Hepatocyte (in vitro differentiated cells): ENCODE measurements around the gene ZIM2. TPM values are rescaled to one million over a fixed set of nuclear protein-coding genes. Genes with fewer than 3 reads are reported as not detected.

Experiments
- DNase-seq: peaks from one replicate; pipeline ENCODE4 v3.0.0-alpha.2; 2016; ENCODE audit warnings: low spot score
- H2AFZ ChIP-seq: fragments of 200-600 bp; sonication (generic); 2 replicates; pipeline ENCODE4 v1.6.0; 2016; ENCODE audit warnings: antibody characterized with exemption, mild to moderate bottlenecking
- H3K27ac ChIP-seq: fragments of 200-600 bp; sonication (generic); 2 replicates; pipeline ENCODE4 v1.5.1; 2016; ENCODE audit warnings: mild to moderate bottlenecking
- H3K27me3 ChIP-seq: fragments of 200-600 bp; sonication (generic); 2 replicates; pipeline ENCODE4 v1.6.1; 2016
- H3K36me3 ChIP-seq: fragments of 200-600 bp; sonication (generic); replicated peaks from 2 replicates; pipeline ENCODE4 v1.5.1; 2016; ENCODE audit warnings: low read depth; ENCODE audit not compliant: insufficient read depth
- H3K4me1 ChIP-seq: fragments of 200-600 bp; sonication (generic); 2 replicates; pipeline ENCODE4 v1.5.1; 2016; ENCODE audit warnings: mild to moderate bottlenecking, moderate library complexity; ENCODE audit not compliant: insufficient read depth
- H3K4me2 ChIP-seq: fragments of 200-600 bp; sonication (generic); 2 replicates; pipeline ENCODE4 v1.6.0; 2016
- H3K4me3 ChIP-seq: fragments of 200-600 bp; sonication (generic); 2 replicates; pipeline ENCODE4 v1.5.1; 2016; ENCODE audit warnings: mild to moderate bottlenecking
- H3K79me2 ChIP-seq: fragments of 200-600 bp; sonication (generic); 2 replicates; pipeline ENCODE4 v1.6.0; 2017; ENCODE audit warnings: mild to moderate bottlenecking
- H3K9me2 ChIP-seq: fragments of 200-600 bp; sonication (generic); replicated peaks from 2 replicates; pipeline ENCODE4 v1.6.0; 2017; ENCODE audit warnings: mild to moderate bottlenecking; ENCODE audit not compliant: insufficient read depth
- H3K9me3 ChIP-seq: fragments of 200-600 bp; sonication (generic); 2 replicates; pipeline ENCODE4 v1.5.1; 2016; ENCODE audit warnings: low read depth, mild to moderate bottlenecking
- H4K20me1 ChIP-seq: fragments of 200-600 bp; sonication (generic); 2 replicates; pipeline ENCODE4 v1.6.0; 2016; ENCODE audit warnings: mild to moderate bottlenecking; ENCODE audit not compliant: insufficient read depth, poor library complexity, severe bottlenecking
- EZH2 ChIP-seq: fragments of 200-600 bp; sonication (generic); IDR thresholded peaks from 2 replicates; pipeline ENCODE4 v1.6.1; 2016; ENCODE audit warnings: antibody characterized with exemption, mild to moderate bottlenecking, borderline replicate concordance
- EZH2phosphoT487 ChIP-seq: fragments of 200-600 bp; sonication (generic); IDR thresholded peaks from one replicate; pipeline ENCODE4 v1.6.1; 2018; ENCODE audit warnings: antibody characterized with exemption, mild to moderate bottlenecking, low read depth, moderate library complexity; ENCODE audit not compliant: unreplicated experiment, severe bottlenecking
- WGBS: methylation state at CpG from one replicate; pipeline ENCODE4 v1.1.6; 2016; ENCODE audit warnings: low lambda C conversion rate; ENCODE audit errors: missing lambda C conversion rate; 5-methylcytosine and 5-hydroxymethylcytosine counted together
- polyA plus RNA-seq: library from polyadenylated mRNA; unstranded; fragments of >200 nt; fragmentation: Nextera tagmentation; extraction: Ambion mirVana; gene quantifications from 2 replicates; pipeline ENCODE4 v1.2.1, GENCODE V29; 2016
- total RNA-seq: library from RNA; depleted of rRNA; stranded (reverse); fragments of >200 nt; gene quantifications from 2 replicates; pipeline ENCODE4 v1.2.3, GENCODE V29; 2014
- TF ChIP-seq, protein P1 (sequence below): fragments of 200-600 bp; sonication (generic); IDR thresholded peaks from 2 replicates; pipeline ENCODE4 v1.5.1; 2016; ENCODE audit warnings: antibody characterized with exemption, mild to moderate bottlenecking; ENCODE audit not compliant: poor library complexity

The ZIM2 gene
- total RNA-seq (not detected in 2 replicates), polyA plus RNA-seq (not detected in 2 replicates)

DNA sequence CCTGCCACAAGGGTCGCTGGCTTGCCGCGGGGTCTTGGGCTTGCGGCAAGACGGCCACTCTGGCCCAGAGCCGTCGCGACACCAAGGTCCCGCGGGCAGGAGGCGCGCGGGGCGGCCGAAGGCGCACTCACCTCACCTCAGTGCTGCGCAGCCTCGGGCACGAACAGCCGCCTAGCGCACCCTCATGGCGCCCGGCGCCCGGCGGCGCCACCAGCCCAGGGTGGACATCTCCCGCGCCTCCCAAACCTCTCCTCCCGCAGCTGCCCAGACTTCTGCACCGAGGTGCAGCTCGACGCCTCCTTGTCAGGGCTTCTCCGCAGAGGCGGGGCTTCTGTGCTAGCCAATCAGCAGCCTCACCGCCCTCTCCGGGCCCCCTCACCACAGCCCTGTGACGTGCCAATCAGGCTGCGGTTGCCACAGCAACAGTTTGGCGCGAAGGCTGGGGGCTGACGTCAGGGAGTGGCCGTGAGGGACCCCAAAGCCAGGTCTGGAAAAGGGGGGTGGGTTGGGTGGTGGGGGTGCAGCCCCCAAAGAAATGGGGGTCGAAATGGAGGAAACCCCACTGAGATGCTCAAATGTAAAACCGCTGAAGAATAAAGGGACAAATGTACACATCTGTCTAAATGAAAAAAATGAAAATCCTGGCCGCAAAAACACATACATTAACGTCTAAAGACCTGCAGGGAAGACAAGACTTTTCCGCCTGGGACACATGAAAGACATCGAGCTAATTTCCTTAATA is at the start of gene ZIM2, which contains the start of gene PEG3:
TSS of gene ZIM2 (minus strand) at position 276 of the 742 bp plus-strand sequence. CDS start 16,449 bp downstream, outside the sequence.
TSS of gene PEG3 (minus strand) at position 276 of the 742 bp plus-strand sequence. CDS start 16,071 bp downstream, outside the sequence.
- Histone ChIP-seq H3K4me3 (no peak within 1 kb of the TSS), H4K20me1 (no peaks in the 10 kb centered on the region), H3K4me1 (no peaks in the 10 kb centered on the region), H3K27me3 (no peaks in the 10 kb centered on the region), H3K36me3 (no peaks in the 10 kb centered on the region), H3K79me2 (no peaks in the 10 kb centered on the region), H3K4me2 (no peak within 1 kb of the TSS), H3K9me2 (no peaks in the 10 kb centered on the region), H3K9me3 (no peaks in the 10 kb centered on the region), H2AFZ (no peak within 1 kb of the TSS), H3K27ac (no peak within 1 kb of the TSS)
- DNase-seq, result no peak
- WGBS, result 94% methylated on average over 40 of the region's 49 CpGs
- TF ChIP-seq EZH2, result no peak
- TF ChIP-seq, protein P1, sequence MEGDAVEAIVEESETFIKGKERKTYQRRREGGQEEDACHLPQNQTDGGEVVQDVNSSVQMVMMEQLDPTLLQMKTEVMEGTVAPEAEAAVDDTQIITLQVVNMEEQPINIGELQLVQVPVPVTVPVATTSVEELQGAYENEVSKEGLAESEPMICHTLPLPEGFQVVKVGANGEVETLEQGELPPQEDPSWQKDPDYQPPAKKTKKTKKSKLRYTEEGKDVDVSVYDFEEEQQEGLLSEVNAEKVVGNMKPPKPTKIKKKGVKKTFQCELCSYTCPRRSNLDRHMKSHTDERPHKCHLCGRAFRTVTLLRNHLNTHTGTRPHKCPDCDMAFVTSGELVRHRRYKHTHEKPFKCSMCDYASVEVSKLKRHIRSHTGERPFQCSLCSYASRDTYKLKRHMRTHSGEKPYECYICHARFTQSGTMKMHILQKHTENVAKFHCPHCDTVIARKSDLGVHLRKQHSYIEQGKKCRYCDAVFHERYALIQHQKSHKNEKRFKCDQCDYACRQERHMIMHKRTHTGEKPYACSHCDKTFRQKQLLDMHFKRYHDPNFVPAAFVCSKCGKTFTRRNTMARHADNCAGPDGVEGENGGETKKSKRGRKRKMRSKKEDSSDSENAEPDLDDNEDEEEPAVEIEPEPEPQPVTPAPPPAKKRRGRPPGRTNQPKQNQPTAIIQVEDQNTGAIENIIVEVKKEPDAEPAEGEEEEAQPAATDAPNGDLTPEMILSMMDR, result no peak
- no peak for TF ChIP-seq EZH2phosphoT487

DNA sequence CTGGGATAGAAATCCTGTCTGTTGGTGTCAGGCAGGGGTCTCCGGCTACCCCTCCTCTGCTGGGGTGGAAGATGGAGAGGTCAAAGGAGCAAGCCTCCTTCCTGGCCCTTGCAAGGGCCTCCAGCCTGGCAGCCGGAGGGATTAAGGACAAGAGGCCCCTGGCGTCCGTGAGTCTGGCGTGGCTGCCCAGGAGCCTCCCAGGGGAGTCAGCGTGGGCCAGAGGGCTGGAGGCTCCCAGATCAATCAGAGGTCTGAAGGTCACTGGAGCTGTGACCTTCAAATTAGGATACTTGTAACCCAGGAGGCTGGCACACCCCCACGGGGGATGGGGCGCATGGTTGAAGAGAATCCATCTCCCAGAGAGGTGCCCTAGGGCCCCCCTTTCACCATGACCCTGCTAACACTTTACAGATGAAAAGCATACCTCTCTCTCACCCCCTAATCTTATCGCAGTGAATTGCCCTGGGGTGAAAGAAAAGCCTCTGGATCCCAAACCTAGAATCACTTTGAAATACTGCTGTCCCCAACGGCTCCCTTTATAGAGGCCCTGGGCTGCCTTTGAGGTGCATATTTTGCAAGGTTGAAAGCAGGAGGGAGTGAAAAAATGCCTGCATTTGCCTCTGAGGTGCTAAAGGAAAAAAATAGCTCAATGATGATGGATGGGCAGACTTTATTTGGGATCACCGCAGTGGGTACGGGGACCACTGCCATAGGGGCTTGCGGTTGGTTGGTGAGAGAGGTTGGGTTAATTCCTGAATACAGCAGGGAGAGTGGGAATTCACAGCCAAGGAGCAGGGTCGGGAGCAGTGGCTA is 44.9 kb upstream of the ZIM2 start:
- Histone ChIP-seq H3K9me3 (no peaks in the 10 kb centered on the region), H3K27ac (no peak overlapping the region), H3K27me3 (no peaks in the 10 kb centered on the region), H3K9me2 (no peaks in the 10 kb centered on the region), H3K4me2 (no peak overlapping the region), H3K79me2 (no peaks in the 10 kb centered on the region), H2AFZ (no peak overlapping the region), H4K20me1 (no peaks in the 10 kb centered on the region), H3K4me3 (no peak overlapping the region), H3K4me1 (no peaks in the 10 kb centered on the region), H3K36me3 (no peaks in the 10 kb centered on the region)
- TF ChIP-seq EZH2 (no peak), EZH2phosphoT487 (no peak)
- TF ChIP-seq, protein P1, result no peak
- 74% methylated on average over 14 of the region's 14 CpGs for WGBS
- DNase-seq, result no peak

DNA sequence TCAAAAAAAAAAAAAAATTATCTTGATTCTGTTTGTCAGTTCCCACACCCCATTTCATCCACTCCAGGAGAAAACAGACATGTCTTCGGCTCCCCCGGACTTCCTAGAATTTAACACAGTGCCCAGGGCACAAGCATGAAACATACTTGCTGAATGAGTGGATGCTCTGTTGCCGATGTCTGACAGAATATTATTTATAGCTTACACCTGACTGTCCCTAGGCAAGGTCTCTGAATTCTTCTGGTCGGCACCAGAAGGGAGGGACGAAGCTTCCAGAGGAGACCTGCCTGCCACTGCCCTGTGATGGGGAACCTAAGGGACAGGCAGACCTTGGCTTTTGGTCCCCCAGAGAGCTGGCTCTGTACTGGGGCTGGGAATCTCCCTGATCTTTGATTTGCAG is 43.9 kb upstream of the ZIM2 start:
- Histone ChIP-seq H4K20me1 (no peaks in the 10 kb centered on the region), H3K9me3 (no peaks in the 10 kb centered on the region), H2AFZ (no peak overlapping the region), H3K27me3 (no peaks in the 10 kb centered on the region), H3K4me3 (no peak overlapping the region), H3K27ac (no peak overlapping the region), H3K4me2 (no peak overlapping the region), H3K4me1 (no peaks in the 10 kb centered on the region), H3K9me2 (no peaks in the 10 kb centered on the region), H3K79me2 (no peaks in the 10 kb centered on the region), H3K36me3 (no peaks in the 10 kb centered on the region)
- no peak for DNase-seq
- TF ChIP-seq EZH2phosphoT487, result no peak
- TF ChIP-seq, protein P1, result no peak
- no peak for TF ChIP-seq EZH2
- WGBS, result 89% methylated on average over 5 of the region's 5 CpGs
